CMK (cell line): ENCODE data around the gene TXNL4A.
"Not testable (repeated sequence)": the region's sequence is repeated elsewhere in the genome, so short reads cannot be mapped to it uniquely, and the experiment has no call there.

ENCODE experiments used
- DNase-seq: peaks from one replicate; pipeline ENCODE4 v3.0.0-alpha.2; 2010; ENCODE audit warnings: low read depth

The TXNL4A gene, protein sequence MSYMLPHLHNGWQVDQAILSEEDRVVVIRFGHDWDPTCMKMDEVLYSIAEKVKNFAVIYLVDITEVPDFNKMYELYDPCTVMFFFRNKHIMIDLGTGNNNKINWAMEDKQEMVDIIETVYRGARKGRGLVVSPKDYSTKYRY

DNA sequence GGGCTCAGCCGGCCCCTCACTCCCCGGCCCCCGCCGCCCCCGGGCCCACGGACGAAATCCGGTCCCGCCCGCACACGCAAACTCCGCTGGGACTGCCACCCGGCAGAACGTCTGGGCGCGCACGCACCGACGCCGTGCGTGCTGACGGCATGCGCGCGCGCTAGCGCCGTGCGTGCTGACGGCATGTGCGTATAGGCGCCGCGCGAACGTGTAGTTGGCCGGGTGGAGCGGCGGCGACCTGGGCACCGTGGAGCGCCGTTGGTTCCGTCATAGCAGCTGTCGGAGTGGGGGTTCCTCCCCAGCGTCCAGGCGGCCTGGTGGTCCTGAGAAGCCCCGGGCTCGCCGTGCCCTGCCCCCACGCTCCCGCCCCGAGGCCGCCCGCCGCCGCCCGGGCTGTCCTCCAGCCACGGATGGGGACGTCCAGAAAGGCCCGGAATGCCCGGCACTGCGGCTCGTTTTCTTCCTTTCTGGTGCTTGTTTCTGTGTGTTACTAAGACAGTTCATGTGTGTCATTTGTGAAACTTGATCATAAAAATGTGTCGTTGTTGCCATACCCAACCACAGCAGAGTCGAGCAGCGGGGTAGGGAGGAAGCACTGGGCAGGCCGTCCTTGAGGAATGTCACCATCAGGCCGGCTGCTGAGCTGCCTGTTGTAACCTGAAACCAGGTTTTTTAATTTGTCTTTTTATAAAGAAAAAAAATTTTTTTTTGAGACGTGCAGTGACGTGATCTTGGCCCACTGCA, at the start of gene TXNL4A:
TSS of gene TXNL4A (minus strand) at position 113 of the 744 bp plus-strand sequence. CDS start 171 bp downstream, outside the sequence.
- peak; percentile 73 for DNase-seq

DNA sequence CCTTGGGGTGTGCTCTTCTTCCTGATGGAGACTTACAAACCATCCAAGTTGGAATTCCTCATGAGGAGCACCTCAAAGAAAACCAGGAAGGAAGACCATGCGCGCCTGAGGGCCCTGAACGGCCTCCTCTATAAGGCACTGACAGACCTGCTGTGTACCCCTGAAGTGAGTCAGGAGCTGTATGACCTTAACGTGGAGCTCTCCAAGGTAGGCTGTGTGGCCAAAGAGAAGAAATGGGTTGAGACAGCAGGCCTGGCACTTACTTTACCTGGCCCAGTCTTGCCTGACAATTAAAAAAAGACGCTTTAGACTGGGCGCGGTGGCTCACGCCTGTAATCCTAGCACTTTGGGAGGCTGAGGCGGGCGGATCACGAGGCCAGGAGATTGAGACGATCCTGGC, 48.9 kb upstream of the TXNL4A start:
- no peak for DNase-seq

DNA sequence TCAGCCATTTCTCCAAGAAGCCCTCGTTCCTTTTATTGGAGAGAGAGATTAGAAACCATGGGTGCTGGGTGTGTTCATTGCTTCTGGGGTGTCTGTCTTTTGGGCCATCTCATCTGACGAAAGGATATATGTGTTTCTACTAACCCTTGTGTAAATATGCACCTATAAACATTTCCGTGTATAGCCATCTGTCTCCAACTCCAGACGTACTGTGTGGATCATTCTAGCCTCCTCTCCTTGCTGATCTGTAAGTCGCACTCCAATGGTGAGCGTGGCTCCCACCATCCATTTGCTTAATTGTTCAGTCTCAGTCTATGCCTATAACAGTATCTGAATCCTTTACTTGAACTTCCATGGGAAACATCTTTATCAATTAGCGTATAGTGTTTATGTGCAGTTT, 47.6 kb upstream of the TXNL4A start:
- DNase-seq = no peak

DNA sequence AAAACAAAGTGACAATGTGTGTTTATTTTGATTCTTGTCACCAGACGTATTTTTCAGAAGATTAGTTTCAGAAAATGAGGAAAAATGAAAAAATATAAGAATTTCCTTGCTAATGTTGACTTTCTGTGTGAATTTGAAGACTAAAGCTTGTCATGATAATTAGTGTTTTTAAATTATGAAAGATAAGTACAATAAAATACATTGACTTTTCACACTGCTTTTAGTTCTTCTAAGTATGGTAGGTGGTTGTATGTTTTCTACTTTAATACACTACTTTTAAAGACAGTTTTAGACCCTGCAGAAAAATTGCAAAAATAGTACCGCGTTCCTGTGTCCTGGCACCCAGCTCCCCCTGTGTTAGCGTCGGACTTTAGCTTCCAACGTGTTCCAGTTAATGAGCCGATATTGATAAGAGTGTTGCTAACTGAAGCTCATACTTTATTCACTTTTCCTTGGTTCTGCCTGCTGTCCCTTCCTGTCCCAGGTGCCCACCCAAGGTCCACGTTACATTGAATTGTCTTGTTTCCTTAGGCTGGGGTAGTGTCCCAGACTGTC, 46.6 kb upstream of the TXNL4A start:
- DNase-seq = no peak

DNA sequence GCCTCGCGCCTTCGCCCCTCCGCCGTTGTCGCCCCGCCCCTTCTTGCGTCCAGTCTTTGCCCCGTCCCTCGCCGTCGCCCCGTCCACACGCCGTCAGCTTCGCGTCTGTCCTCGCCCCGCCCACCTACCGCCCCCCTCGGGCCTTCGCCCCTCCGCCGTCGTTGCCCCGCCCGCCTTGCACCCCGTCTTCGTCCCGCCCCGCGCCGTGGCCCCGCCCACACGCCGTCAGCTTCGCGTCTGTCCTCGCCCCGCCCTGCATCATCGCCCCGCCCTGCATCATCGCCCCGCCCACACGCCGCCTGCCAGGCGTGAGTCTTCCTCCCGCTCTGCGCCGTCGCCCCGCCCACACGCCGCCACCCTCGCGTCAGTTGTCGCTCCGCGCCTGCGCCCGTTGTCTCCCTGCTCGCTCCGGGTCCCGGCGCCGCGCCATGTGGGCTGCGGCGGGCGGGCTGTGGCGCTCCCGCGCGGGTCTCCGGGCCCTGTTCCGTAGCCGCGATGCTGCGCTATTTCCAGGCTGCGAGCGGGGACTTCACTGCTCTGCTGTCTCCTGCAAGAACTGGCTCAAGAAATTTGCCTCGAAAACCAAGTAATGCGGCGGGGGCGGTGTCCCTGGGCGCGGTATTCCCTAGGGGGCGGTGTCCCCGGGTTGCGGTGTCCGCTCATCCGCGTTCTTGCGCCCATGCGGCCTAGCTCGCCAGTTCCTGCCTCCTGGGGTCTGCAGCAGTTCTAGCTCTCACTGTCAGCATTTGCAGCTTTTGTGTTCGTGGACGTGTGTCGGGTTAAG, 45.9 kb upstream of the TXNL4A start, which contains the start of gene RBFA:
TSS of gene RBFA (plus strand) at position 367 of the 784 bp plus-strand sequence. CDS start at position 429, 62 bp downstream.
- DNase-seq = peak; percentile 93

DNA sequence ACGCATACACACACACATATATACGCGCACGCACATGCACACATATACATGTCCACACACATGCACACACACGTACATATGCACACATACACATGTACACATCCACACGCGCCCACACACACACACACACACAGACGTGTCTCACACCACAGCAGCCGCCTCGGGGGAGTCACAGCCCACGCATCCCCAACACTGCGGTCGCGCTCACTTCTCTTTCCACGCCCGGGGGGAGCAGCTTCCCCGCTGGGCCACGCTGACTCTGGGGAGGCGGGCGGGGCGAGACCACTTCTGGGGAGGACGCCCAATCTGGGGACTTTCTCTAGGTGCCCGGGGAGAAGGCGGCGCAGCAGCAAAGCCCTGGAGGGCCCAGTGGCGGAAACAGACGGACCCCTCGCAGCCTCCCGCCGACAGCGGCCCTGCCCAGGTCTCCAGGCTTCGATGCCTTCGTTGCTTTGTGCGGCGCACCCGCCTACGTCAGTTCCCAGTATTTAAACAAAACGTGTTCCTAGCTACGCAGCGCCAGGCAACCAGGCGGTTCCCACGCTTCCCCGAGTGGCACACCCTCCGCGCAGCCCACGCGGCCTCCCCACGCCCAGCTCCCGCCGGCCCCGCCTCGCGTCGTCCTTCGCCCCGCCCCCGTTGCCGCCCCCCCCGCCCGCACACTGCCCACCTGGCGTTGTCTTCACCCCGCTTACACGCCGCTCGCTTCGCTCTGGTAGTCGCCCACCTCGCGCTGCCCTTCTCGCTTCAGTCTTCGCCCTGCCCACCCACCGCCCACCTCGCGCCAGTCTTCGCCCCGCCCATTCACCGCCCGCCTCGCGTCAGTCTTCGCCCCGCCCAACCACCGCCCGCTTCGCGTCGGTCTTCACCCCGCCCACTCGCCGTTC, 45.1 kb upstream of the TXNL4A start:
- DNase-seq = peak; percentile 35

DNA sequence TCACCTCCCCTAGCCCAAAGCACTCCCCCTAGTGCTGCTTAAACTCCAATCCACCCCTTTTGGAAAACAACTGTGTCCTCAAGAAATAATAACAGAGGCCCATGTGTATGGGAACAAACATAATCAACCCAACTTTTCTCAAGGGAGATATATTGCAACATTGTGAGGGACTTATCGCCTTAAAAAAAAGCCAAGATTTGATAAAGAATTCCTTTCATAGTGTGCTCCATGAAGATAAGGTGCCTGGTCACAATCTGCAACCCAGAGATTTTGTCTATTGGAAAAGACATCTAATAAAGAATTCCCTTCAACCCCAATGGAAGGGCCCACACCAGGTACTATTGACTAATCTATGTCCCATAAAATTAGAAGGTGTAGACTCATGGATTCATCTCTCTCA, 41.3 kb upstream of the TXNL4A start:
- DNase-seq = no peak

DNA sequence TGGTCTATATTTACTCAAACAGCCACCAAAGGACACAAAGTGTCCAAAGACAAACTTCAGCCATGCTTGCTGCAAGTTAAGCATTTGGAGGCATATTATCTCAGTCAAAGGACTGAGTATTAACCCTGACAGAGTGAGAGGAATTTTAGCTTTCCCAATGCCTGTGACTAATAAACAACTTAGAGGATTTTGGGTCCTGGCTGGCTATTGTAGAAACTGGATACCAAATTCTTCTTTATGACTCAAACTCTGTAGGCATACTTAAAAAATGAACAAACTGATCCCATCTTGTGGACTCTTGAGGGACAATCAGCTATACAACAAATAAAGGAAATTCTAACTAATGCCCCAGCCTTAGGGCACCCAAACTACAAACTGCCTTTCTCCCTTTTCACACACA, 39.4 kb upstream of the TXNL4A start:
- DNase-seq = not testable (repeated sequence)

DNA sequence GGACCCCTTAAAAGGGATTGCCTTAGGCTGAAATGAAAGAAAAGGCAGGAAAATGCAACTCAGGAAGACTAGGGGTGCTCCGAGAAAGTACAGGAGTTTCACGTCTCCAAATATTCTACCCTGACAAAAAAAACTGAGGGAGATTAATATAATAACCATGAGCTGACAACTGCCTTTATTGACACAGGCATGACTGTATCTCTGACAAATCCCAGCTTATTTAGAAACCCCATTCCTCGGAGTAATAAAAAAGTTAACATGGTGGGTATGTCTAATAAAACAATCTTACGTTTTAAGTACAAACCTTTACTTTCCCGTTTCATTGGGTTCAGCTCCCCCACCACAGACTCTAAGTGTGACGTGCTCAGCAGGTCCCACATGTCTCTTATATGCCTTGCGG, 38.0 kb upstream of the TXNL4A start:
- DNase-seq = no peak

DNA sequence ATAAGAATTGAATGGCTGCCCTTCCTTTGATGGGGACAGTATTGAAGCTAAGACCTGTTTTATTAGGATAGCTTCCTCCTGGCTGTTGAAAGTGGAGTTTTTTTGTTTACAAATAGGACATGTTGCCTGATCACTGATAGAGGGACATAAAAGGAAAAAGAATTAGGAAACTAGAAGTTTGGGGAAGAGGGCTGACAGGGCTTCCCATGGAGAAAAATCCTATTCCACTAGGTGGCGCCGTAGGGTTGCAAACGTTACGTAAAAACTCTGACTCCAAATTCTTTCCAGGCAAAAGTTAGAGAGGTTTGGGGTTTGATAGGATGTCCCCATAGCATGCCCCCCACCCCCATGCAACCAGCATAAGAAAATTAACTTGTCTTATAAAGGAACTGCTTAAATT, 34.8 kb upstream of the TXNL4A start:
- peak; percentile 29 for DNase-seq

DNA sequence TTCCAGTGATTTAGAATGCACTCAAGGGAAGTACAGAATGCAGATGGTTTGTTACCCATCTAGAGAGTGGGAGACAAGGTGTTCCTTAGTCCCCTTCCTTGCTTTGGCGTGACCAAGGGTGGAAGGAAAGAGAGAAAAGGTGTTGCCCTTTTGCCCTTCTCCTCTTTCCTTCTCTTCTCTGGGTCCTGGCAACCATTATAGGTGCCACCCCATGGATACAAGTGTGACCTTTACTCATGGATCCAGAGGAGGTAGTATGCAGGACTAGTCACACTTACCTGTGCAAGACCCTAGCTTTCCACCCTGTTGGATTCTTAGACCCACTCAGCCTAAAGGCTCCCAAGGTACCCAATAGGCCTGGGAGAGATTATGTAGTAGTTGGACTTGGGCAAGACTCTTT, 34.2 kb upstream of the TXNL4A start:
- peak; percentile 29 for DNase-seq

DNA sequence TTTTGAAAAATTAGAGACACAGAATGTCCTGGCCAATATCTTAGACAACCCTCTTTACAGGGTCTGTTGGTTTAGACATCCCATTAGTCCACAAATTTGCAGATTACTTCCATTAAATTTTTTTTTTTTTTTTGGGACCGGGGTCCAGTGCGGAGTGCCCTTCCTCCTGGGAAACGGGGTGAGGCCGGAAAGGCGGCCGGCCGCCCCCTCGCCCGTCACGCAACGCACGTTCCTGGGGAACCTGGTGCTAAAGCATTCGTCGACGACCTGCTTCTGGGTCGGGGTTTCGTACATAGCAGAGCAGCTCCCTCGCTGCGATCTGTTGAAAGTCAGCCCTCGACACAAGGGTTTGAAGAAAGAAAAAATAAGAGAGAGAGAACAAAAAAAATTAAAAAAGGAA, 24.4 kb upstream of the TXNL4A start:
- DNase-seq = no peak

DNA sequence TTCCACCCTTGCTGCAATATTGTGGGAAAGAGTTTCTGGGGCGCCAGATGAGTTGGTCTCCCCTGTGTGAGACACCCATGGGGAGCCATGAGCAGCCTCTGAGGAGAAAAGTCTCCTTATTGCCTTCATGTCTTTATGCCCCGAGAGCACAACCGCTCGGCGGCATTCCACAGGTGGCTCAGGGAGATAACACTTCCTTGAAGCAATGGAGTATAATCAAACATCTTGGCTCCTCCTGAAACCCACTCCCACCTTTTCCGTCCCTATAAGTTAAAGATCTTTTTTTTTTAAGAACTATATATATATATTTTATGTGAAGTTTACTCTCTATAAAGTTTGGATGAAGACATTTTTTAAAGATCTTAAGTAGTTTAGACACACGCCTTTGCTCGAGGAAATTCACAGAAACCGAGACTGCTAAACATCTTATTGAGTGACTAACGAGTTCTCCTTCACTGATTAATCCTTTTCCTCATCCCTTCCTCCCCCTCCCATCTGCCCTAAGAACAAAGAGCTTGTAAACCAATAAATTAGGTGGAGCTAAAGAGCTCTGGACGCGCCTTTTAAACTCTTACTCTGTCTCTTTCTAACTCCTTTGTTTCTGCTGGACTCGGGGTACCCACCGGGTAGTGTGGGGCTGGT, 23.3 kb upstream of the TXNL4A start:
- DNase-seq = not testable (repeated sequence)

DNA sequence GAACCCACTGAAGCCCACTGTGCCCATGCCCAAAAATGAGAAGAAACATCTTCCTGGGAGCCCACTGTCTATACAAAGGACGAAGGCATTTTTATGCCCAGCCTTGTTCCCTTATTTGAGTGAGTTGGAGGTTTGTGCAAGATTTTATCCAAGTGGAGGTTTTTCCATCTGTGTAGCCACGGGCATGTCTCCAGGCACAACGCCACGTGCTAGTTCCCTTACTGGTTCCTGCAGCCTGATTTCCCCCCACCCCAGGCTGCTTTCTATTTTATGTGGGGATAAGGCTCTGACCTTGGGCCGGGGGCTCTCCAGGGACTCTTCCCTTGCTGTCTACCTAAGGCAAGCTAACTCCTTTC, 22.2 kb upstream of the TXNL4A start:
- no peak for DNase-seq

DNA sequence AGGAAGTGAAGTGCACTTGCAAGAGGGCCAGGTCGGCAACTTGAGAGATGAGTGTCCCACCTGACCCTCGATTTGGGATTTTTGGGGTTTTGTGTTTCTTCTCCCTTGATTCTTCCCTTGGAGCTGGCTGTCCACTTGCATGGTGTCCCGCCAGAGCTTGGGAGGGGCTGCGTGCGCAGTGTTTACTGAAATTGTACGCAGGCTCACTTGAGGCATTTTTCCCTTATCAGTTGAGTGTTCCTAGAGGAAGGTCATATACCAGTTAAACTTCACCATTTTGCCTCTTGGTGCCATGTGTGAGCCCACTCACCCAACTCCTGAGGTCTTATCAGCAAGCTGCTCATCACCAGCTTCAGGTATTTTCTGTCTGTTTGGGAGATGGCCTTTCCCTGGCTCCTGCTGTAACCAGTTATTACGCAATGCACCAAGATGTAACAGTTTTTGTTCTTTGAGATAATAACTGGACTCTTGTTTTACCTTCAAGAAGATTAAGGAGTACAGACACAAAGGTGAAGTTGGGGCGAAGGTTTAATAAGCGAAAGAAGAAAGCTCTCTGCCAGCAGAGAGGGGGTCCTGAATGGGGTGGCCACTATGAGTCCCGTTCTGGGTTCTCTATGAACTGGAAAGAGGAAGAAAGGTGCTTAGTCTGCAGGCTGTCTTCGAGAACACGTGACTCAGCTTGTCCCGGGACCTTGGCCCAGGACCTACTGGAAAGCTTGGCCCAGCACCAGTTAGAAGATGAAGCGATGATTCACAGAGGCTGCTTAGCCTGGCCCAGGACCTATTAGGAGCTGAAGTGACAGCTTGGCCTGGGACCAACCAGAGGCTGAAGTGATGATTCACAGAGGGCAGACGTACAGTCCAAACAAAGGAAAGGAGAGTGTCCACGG, 21.5 kb upstream of the TXNL4A start:
- DNase-seq = no peak

DNA sequence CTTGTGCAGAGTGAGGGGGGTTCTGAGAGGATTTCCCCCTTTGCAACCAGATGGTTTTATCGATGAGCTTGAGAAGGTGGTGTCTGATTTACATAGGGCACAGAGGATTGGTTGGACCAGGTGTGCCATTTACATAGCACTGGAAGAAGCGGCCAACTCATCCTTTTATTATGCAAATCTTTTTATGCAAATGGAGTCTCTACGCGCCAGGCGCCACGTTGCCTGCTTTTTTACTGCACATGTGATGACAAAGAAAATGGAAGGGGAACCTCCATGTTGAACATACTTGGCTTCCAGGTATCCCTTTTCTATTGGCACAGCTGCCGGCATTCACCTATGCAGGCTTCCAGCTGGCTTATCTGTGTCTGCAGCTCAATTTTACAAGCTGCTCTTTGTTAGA, 18.4 kb upstream of the TXNL4A start:
- DNase-seq = no peak

DNA sequence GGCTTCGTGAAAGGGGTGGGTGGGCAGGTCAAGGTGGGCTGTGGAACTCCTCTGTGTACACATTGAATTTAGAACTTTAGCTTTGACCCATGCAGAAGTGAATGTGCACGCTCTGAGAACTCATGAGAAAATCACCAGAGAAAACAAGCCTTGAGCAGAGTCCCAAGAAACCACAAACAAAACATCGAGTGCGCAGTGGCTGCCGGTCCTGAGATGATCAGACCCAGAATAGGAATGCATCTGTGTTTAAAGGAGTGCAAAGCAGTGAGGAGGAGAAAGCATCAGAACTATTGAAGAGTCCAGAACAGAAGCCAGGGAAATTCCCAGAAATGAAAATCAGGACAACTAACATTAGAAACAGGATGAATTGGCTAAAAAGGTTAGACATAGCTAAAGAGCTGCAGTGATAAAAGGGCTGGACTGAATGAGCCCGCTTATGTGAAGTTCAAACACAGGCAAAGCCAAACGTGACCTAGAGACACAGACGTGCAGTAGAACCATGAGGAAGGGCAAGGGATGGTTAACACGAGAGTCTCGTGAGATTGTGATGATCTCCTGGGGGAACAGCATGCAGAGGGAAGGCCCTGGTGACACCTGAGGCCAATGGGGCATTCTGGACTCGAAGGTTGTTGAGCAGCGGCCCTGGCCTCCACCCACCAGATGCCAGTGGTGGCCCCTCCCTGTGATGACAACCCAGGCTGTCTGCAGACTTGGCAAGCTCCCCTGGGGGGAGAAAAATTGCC, 16.4 kb upstream of the TXNL4A start:
- no peak for DNase-seq

DNA sequence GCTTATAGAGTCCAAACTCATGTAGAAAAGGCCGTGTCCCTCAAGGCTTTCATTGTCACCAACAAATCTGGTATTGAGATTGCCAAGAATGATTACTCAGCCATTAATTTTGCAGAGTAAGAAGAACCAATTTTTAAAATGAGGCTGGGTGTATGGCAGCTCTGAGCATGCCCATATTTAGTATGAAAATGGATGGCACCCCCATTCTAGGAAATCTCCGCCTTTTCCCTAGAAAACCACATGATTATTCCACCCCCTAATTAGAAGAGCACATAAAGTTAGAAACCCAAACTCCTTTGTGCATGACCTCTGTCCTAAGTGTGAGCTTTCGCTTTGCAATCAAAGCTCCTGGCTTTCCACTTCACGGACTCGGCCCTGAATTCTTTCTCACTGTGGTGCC, 14.1 kb upstream of the TXNL4A start:
- DNase-seq = no peak

DNA sequence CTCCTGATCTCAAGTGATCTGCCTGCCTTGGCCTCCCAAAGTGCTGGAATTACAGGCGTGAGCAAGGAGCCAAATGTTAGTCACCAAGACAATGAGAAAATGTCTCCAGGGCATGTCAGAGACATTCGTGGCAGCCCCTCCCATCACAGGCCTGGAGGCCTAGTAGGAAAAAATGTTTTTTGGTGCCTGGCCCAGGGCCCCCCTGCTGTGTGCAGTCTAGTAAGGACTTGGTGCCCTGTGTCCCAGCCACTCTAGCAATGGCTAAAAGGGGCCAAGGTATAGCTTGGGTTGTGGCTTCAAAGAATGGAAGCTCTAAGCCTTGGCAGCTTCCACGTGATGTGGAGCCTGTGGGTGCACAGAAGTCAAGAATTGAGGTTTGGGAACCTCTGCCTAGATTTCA, 12.5 kb upstream of the TXNL4A start:
- DNase-seq = no peak

DNA sequence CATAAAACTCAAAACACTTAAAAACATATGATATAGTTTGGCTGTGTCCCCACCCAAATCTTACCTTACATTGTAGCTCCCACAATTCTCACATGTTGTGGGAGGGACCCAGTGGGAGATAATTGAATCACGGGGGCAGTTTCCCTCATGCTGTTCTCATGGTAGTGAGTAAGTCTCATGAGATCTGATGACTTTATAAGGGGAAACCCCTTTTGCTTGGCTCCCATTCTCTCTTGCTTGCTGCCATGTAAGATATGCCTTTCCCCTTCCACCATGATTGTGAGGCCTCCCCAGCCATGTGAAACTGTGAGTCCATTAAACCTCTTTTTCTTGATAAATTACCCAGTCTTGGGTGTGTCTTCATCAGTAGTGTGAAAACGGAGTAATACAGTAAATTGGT, 11.3 kb upstream of the TXNL4A start:
- not testable (repeated sequence) for DNase-seq
